Measurements from ENCODE around the gene PPFIA1. TPM values are rescaled to one million over a fixed set of nuclear protein-coding genes. Genes with fewer than 3 reads are reported as not detected.

PPFIA1 gene
- total and polyA plus RNA-seq, 2 of the 13 experiments (the other 11 are each of a cell fraction or from before 2014, with no cell fraction given): 29.9 to 45.2 TPM

DNA sequence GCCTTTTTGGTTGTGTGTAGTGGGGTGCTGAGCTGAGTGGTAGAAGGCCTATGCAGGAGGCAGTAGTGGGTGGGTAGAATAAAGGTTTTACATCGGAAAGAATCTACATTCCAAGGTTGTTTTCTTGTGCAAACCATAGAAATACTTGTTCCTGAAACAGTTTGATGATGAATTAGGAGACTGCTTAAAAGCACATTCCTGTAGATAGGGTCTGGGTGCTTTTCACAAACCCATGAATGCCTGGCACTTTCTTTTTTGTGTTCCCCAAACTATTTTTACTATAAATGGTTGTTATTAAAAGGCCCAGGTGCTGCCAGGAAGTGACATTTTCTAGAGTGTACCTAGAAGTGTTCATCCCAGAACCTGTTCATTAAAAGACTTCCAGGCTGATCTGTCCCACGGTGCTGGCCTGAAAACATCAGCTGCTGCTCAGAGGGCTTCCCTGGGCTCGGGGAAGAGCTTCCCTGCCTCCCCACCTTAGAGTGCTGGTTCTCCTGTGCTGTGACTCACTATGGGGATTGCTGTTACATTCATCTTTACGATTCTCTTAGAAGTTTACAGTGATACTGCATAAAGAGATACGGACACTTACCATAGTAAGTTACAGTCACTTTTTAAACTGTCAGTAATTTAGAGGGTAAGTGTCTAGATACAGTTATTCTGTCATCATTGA is 27.9 kb downstream of the PPFIA1 start:
- BruUV-seq (replicated peaks): no TSS peak
- Histone ChIP-seq H3K27ac (ENCODE audit: extremely low read length, insufficient read depth, low read length) (no peak overlapping the region), H3K4me1 (ENCODE audit: insufficient read depth, low read length) (peaks cover 25% of the 10 kb centered on the region), H4K20me1 (ENCODE audit: insufficient read depth, low read length) (peaks cover 3% of the 10 kb centered on the region; the same call in 1 of the 2 replicates), H3K79me2 (ENCODE audit: insufficient read depth, low read length) (peaks cover 12% of the 10 kb centered on the region), H2AFZ (ENCODE audit: low read length) (no peak overlapping the region), H3K4me2 (ENCODE audit: low read depth, low read length) (no peak overlapping the region), H3K9ac (ENCODE audit: insufficient read depth, low read depth, low read length) (no peak overlapping the region), H3K9me3 (ENCODE audit: low read length) (no peaks in the 10 kb centered on the region), H3K27me3 (ENCODE audit: control insufficient read depth in 1 of 2, insufficient read depth in 2 of 2, low read length in 2 of 2) (no peaks in the 10 kb centered on the region), H3K36me3 (replicated peaks in 1 of 2; ENCODE audit: control insufficient read depth in 1 of 2, insufficient read depth in 2 of 2, low read length in 2 of 2) (peaks cover 2 to 22% of the 10 kb centered on the region in 2 experiments; a peak in 4 of 5 replicates), H3K4me3 (replicated peaks in 1 of 3; ENCODE audit: insufficient read depth in 1 of 3, low read depth in 2 of 3, low read length in 3 of 3) (no peak overlapping the region)
- POLR2A ChIA-PET: interaction anchor here (0.6 kb wide), 1 partner anchor 98 kb away, joined by 3 read pairs; no protein-coding TSS in a partner anchor
- TF ChIP-seq ZHX2 (IDR thresholded peaks at IDR 0.05; ENCODE audit: low read depth) (no peak), ZHX2 (CRISPR knock-in tag; IDR thresholded peaks at IDR 0.05; ENCODE audit: borderline replicate concordance) (no peak), JUN (CRISPR knock-in tag; IDR thresholded peaks at IDR 0.05) (no peak), ZNF362 (CRISPR knock-in tag; IDR thresholded peaks at IDR 0.05; ENCODE audit: borderline replicate concordance) (no peak), SNAI1 (CRISPR knock-in tag; IDR thresholded peaks at IDR 0.05; ENCODE audit: borderline replicate concordance) (no peak), RORA (CRISPR knock-in tag; IDR thresholded peaks at IDR 0.05) (no peak), ZNF709 (CRISPR knock-in tag; IDR thresholded peaks at IDR 0.05) (no peak), KLF9 (CRISPR knock-in tag; IDR thresholded peaks at IDR 0.05; ENCODE audit: low read depth) (no peak), ZNF839 (CRISPR knock-in tag; IDR thresholded peaks at IDR 0.05; ENCODE audit: borderline replicate concordance) (no peak), ZNF333 (CRISPR knock-in tag; IDR thresholded peaks at IDR 0.05; ENCODE audit: borderline replicate concordance) (no peak), FIP1L1 (IDR thresholded peaks at IDR 0.05; ENCODE audit: borderline replicate concordance, insufficient read depth, low read depth, low read length) (no peak), NKX3-1 (CRISPR knock-in tag; IDR thresholded peaks at IDR 0.05) (no peak), ZNF720 (CRISPR knock-in tag; IDR thresholded peaks at IDR 0.05) (no peak), GPN1 (CRISPR knock-in tag; IDR thresholded peaks at IDR 0.05; ENCODE audit: borderline replicate concordance) (no peak)
- TF ChIP-seq, protein P1, sequence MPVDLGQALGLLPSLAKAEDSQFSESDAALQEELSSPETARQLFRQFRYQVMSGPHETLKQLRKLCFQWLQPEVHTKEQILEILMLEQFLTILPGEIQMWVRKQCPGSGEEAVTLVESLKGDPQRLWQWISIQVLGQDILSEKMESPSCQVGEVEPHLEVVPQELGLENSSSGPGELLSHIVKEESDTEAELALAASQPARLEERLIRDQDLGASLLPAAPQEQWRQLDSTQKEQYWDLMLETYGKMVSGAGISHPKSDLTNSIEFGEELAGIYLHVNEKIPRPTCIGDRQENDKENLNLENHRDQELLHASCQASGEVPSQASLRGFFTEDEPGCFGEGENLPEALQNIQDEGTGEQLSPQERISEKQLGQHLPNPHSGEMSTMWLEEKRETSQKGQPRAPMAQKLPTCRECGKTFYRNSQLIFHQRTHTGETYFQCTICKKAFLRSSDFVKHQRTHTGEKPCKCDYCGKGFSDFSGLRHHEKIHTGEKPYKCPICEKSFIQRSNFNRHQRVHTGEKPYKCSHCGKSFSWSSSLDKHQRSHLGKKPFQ (CRISPR knock-in tag; IDR thresholded peaks at IDR 0.05; ENCODE audit: insufficient replicate concordance): no peak
- intact Hi-C loops (cut with micrococcal nuclease; ENCODE audit: unreplicated experiment) (no loop called here), in situ Hi-C loops (cut with HindIII; ENCODE audit: extremely low pct_ligation_motif_present, low pct_unique_long_range_greater_than_20kb) (no loop called here)
- DNase-seq (ENCODE audit: low spot score): no peak
- ATAC-seq: no peak
- FAIRE-seq: no peak
- CTCF ChIA-PET (ENCODE audit: low intra/inter-chr PET ratio, low total read pairs): no interaction called here
- 91% methylated on average over 5 of the region's 5 CpGs for WGBS (ENCODE audit: low lambda C conversion rate)

All from HepG2 (cell line).